ENCODE measurements around the gene VPS37C.

The VPS37C gene

DNA sequence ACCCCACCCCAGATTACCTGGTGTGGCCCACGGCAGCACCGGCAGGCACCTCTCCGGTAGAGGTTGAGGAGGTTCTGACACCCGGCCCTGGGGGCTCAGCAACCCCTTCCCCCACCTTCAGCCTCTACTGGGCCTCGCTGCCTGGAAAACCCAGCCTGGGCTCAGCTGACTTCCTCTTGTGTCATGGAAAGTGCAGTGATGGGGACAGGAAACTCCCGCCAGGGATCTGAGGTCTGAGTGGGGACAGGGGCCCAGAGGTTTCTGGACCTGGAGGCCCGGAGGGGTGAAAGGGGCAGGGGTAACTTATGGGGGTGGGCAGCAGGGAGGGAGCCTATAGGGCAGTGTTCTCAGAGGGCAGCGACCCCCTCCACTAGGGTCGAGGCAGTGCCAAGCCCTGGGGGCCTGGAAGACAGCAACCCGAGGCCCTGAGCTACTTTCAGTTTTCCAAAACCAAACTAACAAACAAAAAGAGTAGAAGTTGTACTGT lies 68.9 kb downstream of the VPS37C start:
- peak; percentile 75 for DNase-seq

GRCh38 chr11:61091373-61092279 lies 69.6 kb downstream of the VPS37C start:
- peak; percentile 69 for DNase-seq

DNA sequence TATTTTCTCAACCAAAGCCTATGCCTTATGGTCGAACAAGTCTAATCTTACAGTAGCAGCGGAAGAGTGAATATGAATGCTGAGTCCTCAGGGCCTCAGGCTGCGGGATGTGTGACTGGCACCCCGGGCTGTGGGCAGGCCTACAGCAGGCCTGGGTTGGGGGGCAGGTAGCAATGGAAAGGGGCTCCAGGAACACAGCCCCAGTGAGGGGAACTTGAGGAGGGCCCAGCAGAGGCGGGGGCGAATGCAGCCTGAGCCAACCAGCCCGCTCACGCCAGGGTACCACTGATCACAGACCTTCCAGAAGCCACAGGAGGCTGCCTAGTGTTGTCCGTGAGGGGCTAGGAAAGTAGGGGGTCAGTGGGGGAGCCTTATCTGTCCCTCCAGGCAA lies 70.2 kb downstream of the VPS37C start:
- no peak for DNase-seq

DNA sequence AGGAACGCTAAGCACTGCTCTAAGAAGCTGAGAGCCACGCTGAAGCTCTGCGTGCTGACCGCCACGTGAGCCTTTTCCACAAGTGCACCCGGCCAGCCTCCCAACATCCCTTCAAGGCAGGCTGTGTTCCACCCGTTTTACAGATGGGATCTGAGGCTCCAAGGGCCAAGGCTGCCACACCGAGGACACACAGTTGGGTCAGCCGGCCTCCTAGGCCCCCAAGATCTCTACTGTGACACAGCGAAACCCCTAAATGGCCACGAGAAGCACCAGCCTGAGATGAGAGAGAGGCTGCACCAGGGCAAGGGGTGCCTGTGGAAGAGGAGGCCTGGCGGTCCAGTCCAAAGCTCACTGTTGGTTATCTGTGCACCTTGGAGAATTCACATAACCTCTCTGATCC lies 70.7 kb downstream of the VPS37C start:
- peak; percentile 47 for DNase-seq

GRCh38 chr11:61089806-61090491 lies 71.3 kb downstream of the VPS37C start:
- DNase-seq: peak; percentile 51

- DNase-seq: no peak
These were observed 73.7 kb downstream of the VPS37C start for GRCh38 chr11:61087426-61088119.

DNA sequence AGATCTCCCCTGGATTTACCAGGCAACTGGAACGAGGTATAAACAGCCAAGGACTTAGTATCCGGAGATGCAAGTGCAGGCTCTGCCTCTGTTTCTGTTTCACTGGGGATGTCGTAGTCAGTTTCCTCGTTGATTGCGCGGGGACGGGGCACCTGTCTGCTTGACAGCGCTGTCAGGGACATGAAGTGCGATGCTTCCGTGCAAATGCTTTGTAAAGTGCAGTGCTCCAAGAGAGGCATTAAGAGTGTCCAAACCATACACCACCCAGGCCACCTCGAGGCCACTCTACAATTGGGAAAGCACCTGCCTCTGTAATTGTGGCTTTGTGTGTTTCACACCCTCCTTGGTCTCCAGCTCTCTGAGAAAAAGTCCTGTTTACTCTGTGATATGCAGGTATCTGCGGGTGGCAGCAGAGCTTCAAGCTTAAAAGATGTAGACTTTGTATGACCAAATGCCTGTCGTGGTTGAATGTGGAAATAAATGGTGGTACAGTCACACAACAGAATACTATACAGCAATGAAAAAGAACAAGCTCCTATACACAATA lies 77.6 kb downstream of the VPS37C start:
- DNase-seq: peak; percentile 72

GRCh38 chr11:61082931-61083531 lies 78.2 kb downstream of the VPS37C start:
- DNase-seq: peak; percentile 70

- DNase-seq: peak; percentile 63
These were observed 79.0 kb downstream of the VPS37C start for GRCh38 chr11:61082062-61082870.

DNA sequence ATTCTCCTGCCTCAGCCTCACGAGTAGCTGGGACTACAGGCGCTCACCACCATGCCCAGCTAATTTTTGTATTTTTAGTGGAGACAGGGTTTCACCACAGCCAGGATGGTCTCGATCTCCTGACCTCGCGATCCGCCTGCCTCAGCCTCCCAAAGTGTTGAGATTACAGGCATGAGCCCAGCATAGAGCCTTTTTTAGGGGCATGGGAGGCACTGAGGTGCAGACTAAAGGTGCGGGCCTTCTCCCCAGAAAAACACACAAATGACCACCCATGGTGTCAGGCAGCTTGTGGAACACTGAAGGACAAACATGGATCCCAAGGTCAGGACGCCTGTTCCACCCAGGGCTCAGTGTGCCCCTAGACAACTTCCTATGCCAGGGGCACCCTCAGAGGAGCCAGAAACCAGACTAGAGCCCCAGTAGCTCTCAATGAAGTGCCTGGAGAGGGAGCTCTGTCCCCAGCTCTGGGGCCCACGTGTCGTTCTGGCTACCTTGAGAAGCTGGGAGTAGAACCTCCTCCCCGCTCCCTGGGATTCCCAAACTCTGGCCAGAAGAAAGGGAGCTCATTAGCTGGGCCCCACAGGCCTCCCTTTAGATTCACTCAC lies 80.1 kb downstream of the VPS37C start:
- DNase-seq: peak; percentile 63

DNA sequence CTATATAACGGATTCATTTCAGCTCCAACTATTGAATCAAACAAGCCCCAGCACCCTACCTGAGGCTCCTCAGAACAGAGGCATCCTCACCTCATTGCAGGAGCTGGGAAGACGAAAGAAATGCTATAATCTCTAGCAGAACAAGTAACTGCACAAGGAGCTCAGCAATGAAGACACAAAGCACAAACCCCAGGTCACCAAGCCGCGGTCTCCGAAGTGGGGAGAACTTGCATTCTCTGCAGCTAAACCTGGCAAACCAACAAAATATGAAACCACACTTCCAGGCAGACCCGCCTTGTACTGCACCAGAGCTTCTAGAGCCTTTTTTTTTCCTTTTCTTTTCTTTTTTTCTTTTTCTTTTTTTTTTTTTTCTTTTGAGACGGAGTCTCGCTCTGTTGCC lies 80.7 kb downstream of the VPS37C start:
- peak; percentile 62 for DNase-seq

Data from activated CD8-positive, alpha-beta memory T cell treated with anti-CD3 and anti-CD28 coated beads, Interleukin-2, amount 50 U/mL, for 48 hours (primary cell).